Suprapubic skin (tissue), 4 donors: ENCODE results near the gene RRP36.

Experiments used
- CTCF ChIP-seq, 2 donors: fragments of 200-600 bp in 1 of 2; fragments of 450-650 bp in 1 of 2; sonication (generic) in 1 of 2; IDR thresholded peaks; one replicate each; pipeline ENCODE4 v1.5.1; 2016 to 2019; ENCODE audit warnings: antibody characterized with exemption in 2 of 2, mild to moderate bottlenecking in 1 of 2, moderate library complexity in 1 of 2
- POLR2A ChIP-seq, 2 donors: fragments of 450-650 bp; IDR thresholded peaks; one replicate each; pipeline ENCODE4 v1.6.1; 2017; ENCODE audit warnings: antibody characterized with exemption in 2 of 2, mild to moderate bottlenecking in 2 of 2, moderate library complexity in 2 of 2
- POLR2AphosphoS5 ChIP-seq, 3 donors: sonication (generic); formaldehyde crosslinking; IDR thresholded peaks; one replicate each; pipeline ENCODE4 v1.6.1; 2017; ENCODE audit warnings: antibody characterized with exemption in 3 of 3

GRCh38 chr6:43036712-43037111, 15.3 kb downstream of the RRP36 start:
- TF ChIP-seq CTCF (IDR thresholded peaks at IDR 0.05) (no peak), POLR2AphosphoS5 (IDR thresholded peaks at IDR 0.05) (no peak), POLR2A (IDR thresholded peaks at IDR 0.05) (no peak)
